Posterior vena cava (tissue), 2 donors: ENCODE measurements around the gene RB1. TPM values are rescaled to one million over a fixed set of nuclear protein-coding genes. Genes with fewer than 3 reads are reported as not detected.

Source experiments
- DNase-seq: peaks from one replicate; pipeline ENCODE4 v3.0.0-alpha.2; 2020; ENCODE audit warnings: low spot score
- intact Hi-C, 2 donors: fragments of 100-400 bp; cut with DNase I; formaldehyde crosslinking; loops; one replicate each; pipeline versions ENCODE4 v1.14.1 to v1.14.2; 2022 to 2023
- total RNA-seq, 2 donors: library from RNA; stranded (reverse); fragmentation: NEBNext Ultra II Directional; extraction: Animal tissue kit (Norgen Biotek cat#: 25700); gene quantifications; one replicate each; pipeline ENCODE4 v1.2.1, GENCODE V29; 2021
- donor health status: DM: yes; HTN: yes; CAD: no.
- donor health status: DM: yes; HTN: yes; CAD: no.

RB1 gene
- total RNA-seq, 2 donors from 2014 or later = 33.3 to 35.9 TPM

DNA sequence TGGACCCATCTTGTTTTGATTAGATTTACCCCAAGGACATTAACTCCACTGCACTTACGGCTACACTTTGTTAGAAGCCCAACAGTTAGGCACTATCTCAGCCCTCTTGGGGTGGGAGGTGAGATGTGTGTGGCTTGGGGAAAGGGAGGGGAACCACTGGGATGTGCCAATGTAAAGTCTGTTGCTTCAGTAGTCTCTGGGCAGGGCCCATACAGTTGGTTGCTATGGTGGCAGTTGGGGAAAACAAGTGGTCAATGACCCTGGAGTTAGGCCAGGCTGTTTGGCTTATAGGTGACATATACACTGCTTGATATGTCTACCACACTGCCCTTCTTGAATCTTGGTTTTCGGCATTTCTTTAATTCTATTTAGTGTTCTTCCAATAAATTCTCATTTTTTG is 8.9 kb upstream of the RB1 start:
- intact Hi-C loops = no loop called here
- DNase-seq = no peak

DNA sequence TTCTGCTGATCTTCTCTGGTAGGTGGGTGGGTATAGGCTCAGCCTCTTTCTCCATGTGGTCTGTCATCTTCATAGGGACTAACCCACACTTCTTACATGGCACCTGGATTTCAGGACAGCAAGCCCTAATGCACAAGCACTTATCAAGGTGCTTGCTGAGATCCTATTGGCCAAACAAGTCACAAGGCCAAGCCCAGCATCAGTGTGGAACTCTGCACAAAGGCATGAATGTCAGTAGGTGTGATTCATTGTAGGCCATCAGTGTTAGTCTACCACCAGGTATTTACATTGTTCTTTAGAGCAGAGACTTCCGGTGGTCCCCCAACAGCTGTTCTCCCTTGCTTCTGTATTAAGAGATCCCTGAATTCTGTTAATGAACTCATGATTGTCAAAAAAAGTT is 8.3 kb upstream of the RB1 start:
- DNase-seq = no peak
- intact Hi-C loops = no loop called here

- intact Hi-C loops = no loop called here
- no peak for DNase-seq
These were observed 7.0 kb upstream of the RB1 start for GRCh38 chr13:48296528-48296927.

- intact Hi-C loops = no loop called here
- DNase-seq = no peak
These were observed 6.3 kb upstream of the RB1 start for GRCh38 chr13:48297131-48297786.

DNA sequence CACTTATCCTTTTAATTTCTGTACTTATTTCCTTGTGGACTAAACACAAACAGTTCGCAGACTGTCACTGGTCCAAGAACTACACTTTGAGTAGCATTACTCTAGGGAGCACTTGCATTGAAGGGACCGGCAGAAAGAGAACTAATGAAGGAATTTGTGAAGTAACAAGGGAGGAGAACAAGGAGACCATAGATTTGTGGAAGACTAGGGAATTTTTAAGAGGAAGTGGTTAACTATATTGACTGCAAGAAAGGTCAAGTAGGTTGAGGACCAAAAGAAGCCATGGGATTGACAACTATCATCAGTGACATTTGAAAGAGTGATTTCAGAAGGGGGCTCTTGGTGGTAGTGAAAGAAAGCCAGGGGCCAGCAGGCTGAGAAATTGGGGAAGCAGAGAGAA is 4.0 kb upstream of the RB1 start:
- intact Hi-C loops = no loop called here
- no peak for DNase-seq

DNA sequence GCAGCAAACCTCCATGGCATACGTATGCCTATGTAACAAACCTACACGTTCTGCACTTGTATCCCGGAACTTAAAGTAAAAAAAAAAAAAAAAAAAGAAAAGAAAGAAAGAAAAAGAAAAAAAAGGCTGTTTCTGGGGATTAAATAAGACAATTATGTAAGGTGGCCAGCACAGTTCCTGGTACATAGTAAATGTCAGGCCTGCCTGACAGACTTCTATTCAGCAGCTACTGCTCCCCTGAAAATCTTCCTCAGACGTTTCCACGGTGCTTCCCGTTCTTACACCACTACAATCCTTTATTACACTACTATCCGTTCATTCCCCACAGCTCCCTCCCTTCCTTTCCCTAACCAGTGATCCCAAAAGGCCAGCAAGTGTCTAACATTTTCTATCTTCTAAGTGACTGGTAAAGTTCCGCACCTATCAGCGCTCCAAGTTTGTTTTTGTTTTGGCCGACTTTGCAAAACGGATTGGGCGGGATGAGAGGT is 636 bp upstream of the RB1 start:
- intact Hi-C loops = loop anchor here in 1 of 2 donors (10.0 kb wide), 2 partner anchors 68 to 178 kb away; partner anchors contain the start of gene ITM2B
- DNase-seq = no peak

DNA sequence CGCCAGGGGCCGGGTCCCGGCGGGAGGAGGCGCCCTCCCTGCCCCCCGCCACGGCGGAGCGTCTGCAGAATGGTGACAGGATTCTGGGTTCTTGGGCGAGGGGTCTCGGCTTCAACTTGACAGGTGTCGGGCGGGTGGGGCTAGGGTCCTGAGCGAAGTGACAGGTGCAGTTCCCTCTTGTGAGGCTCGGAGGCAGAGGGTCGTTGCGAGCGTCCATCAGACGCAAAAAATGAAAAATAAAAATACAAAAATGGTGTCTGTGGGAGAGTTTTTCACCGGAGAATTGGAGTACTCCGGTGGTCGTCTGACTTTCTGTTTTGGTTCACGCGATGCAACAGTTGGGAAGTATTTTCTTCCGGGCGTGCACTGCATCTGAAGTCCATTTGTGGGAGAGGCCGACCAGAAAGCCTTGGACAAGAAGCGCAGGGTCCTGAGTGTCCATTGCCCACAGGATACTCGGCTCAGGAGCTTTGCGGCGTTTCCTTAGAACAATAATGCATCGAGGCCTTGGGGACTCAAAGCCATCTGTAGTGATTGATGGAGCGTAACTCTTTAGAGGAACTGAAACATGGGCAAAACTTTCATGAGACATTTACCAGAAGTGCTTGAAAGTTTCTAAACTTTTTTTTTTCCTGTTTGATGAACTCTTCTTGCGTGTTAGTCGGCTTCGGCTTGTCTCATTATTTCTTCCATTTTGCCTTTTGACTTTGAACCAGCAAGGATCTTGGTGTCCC is 759 bp downstream of the RB1 start:
- DNase-seq = peak; percentile 81
- intact Hi-C loops = loop anchor here in 1 of 2 donors (10.0 kb wide), 2 partner anchors 70 to 180 kb away; partner anchors contain the start of gene ITM2B

DNA sequence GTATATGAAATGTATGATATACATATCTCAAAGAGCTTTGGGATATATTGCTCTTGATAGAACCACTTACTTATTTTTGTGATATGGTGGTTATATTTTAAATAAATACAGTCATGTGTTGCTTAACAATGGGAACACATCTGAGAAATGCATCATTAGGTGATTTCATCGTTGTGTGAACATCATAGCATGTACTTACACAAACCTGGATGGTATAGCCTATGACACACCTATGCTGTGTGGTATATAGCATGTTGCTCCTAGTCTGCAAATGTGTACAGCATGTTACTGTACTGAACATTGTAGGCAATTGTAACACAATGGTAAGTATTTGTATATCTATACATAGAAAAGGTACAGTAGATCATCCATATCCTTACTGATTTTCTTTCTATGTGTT is 7.7 kb downstream of the RB1 start:
- intact Hi-C loops = no loop called here
- DNase-seq = no peak

- no peak for DNase-seq
- intact Hi-C loops = no loop called here
These were observed 12.6 kb downstream of the RB1 start for GRCh38 chr13:48315969-48316650.

DNA sequence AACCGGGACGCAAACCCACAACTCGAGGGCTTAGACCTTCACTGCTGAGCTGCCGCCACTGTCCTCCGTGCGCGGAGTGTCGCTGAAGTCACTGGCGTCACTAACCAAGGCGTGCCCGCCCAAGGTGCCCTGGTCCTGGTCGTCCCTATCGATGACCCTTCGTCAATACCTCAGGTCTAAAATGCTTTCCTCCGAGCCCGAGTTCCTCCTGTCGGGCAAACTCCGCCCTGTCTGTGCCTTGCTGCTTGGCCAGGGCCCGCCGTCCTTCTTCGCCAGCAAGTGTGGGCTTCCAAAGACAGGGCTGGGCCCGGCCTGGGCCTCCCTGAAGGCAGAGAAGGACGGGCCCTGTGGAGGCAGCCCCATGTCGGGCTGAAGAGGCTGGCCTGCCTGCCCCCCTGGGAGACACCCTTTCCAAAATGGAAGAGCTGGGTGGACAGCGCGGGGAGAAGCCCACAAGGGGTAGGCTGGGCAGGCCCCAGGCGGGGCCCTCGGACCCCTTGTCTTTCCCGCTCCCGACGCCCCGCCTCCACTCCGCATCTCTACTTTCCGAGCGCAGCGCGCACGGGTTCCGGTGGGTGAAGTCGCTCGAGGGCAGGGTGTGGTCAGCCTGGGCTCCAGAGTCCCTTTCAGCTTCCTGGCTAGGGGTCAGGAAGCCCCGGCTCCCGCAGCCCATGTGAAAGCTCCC is 13.4 kb downstream of the RB1 start:
- intact Hi-C loops = no loop called here
- no peak for DNase-seq

DNA sequence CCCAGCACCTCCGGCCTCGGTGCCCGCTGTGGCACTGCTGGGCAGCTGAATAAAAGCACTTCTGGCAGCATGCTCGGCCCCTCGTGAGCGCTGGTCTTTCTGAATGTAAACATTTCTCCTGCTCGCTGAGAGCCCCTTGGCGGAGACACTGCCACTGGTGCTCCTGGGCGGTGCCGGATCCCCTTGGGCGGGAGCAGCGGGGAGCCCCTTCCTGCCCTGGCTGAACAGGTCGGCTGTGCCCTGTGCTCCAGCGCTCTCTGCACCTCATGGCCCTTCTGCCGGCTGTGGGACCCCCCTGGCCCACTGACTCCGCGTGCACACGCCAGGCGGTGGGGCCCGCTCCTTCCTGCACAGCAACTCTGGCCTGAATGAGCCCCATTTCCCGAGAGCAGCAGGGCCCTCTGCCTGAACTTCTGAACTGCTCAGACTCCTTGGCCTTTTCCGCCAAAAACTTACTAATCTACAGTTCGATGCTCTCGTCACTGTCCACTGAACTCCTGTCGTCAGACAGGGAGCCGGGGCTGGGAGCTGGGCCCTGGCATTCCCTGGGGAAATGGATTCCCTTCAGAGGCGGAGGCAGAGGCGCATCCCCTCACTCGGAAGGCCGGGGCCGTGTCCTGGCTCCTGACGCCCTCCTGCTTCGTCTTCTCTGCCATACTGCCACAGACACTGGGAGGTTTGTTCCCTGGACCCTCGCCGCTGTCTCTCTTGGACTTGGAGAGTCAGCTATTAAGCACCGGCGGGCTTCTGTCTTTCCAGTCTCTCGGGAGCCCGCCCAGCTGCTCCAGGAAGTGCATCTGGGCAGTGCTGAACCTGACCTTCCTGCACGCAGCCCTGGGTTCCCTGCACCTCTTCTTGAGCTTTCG is 14.2 kb downstream of the RB1 start:
- DNase-seq = no peak
- intact Hi-C loops = no loop called here

- intact Hi-C loops = no loop called here
These were observed 14.8 kb downstream of the RB1 start for GRCh38 chr13:48318377-48318811.

GRCh38 chr13:48318821-48319511 is 15.4 kb downstream of the RB1 start:
- DNase-seq = peak; percentile 84
- intact Hi-C loops = no loop called here

More at GRCh38 chr13:48318377-48318811, 14.8 kb downstream of the RB1 start:
- peak; percentile 85 for DNase-seq

GRCh38 chr13:48319531-48320398 is 16.2 kb downstream of the RB1 start:
- intact Hi-C loops = loop anchor here in 1 of 2 donors (10.0 kb wide), 1 partner anchor 255 kb away; no protein-coding TSS in a partner anchor

DNA sequence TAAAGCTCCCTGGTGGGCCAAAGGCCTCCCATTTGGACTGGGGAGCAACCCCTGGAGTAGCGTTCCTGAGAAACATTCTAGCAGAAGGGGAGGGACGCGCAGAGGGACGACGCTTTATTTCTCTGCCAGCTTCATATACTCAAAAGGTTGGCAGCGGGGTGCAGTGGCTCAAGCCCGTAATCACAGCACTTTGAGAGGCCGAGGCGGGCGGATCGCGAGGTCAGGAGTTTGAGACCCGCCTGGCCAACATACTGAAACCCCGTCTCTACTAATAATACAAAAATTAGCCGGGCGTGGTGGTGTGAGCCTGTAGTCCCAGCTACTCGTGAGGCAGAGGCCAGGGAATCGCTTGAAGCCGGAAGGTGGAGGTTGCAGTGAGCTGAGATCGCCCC is 16.8 kb downstream of the RB1 start:
- intact Hi-C loops = loop anchor here in 1 of 2 donors (10.0 kb wide), 1 partner anchor 254 kb away; no protein-coding TSS in a partner anchor

More at GRCh38 chr13:48319531-48320398, 16.2 kb downstream of the RB1 start:
- no peak for DNase-seq

GRCh38 chr13:48320891-48321510 is 17.4 kb downstream of the RB1 start:
- intact Hi-C loops = loop anchor here in 1 of 2 donors (10.0 kb wide), 1 partner anchor 254 kb away; no protein-coding TSS in a partner anchor

More for the DNA sequence above, 16.8 kb downstream of the RB1 start:
- DNase-seq = no peak

More at GRCh38 chr13:48320891-48321510, 17.4 kb downstream of the RB1 start:
- DNase-seq = no peak
